Measurements from ENCODE around the gene RENBP. TPM values are rescaled to one million over a fixed set of nuclear protein-coding genes. Genes with fewer than 3 reads are reported as not detected.

RENBP gene
- total RNA-seq, 2 experiments from 2014 or later = 2.8 to 6.2 TPM

- peak; percentile 87 for DNase-seq (ENCODE audit: low spot score)
- Histone ChIP-seq H3K36me3 (ENCODE audit: insufficient read depth, low read length) (no peaks in the 10 kb centered on the region), H3K4me3 (ENCODE audit: low read depth, low read length, poor library complexity, severe bottlenecking) (peak overlapping the region; percentile 7), H3K4me1 (ENCODE audit: insufficient read depth, low read length, poor library complexity, severe bottlenecking) (peaks cover 43% of the 10 kb centered on the region), H3K79me2 (ENCODE audit: insufficient read depth, low read depth, low read length) (no peaks in the 10 kb centered on the region), H3K9me2 (ENCODE audit: insufficient read depth, low read length) (no peaks in the 10 kb centered on the region), H2AFZ (ENCODE audit: low read length) (peak overlapping the region; percentile 64; the same call in 1 of the 2 replicates), H3K27ac (ENCODE audit: low read depth, low read length, poor library complexity, severe bottlenecking) (peak overlapping the region; percentile 65), H3K9me3 (ENCODE audit: low read length) (no peaks in the 10 kb centered on the region), H3K4me2 (ENCODE audit: low read length) (peak overlapping the region; percentile 48), H4K20me1 (ENCODE audit: insufficient read depth, low read length) (no peaks in the 10 kb centered on the region)
- BruUV-seq (replicated peaks) = no TSS peak
- no peak for TF ChIP-seq EZH2phosphoT487 (IDR thresholded peaks at IDR 0.05; ENCODE audit: borderline replicate concordance, low read depth, low read length)
- no peak for TF ChIP-seq CTCF (conservative IDR thresholded peaks at IDR 0.05; ENCODE audit: low read length)
- ChIA-PET POLR2A (interaction anchor here (0.7 to 1.4 kb wide), 3 partner anchors 10 to 172 kb away, joined by 3 to 5 read pairs (median 3); partner anchors contain the start of gene ARHGAP4), CTCF (ENCODE audit: unreplicated experiment) (no interaction called here)
- intact Hi-C loops (cut with micrococcal nuclease; ENCODE audit: unreplicated experiment) = no loop called here
Observed at GRCh38 chrX:153900831-153901752, 43.4 kb downstream of the RENBP start.

GRCh38 chrX:153897899-153898298 is 46.5 kb downstream of the RENBP start:
- Histone ChIP-seq H3K4me3 (ENCODE audit: low read depth, low read length, poor library complexity, severe bottlenecking) (no peak overlapping the region), H3K4me1 (ENCODE audit: insufficient read depth, low read length, poor library complexity, severe bottlenecking) (peaks cover 27% of the 10 kb centered on the region), H3K9me2 (ENCODE audit: insufficient read depth, low read length) (no peaks in the 10 kb centered on the region), H3K9me3 (ENCODE audit: low read length) (no peaks in the 10 kb centered on the region), H2AFZ (ENCODE audit: low read length) (no peak overlapping the region), H3K27ac (ENCODE audit: low read depth, low read length, poor library complexity, severe bottlenecking) (no peak overlapping the region), H4K20me1 (ENCODE audit: insufficient read depth, low read length) (no peaks in the 10 kb centered on the region), H3K79me2 (ENCODE audit: insufficient read depth, low read depth, low read length) (no peaks in the 10 kb centered on the region), H3K4me2 (ENCODE audit: low read length) (no peak overlapping the region), H3K36me3 (ENCODE audit: insufficient read depth, low read length) (no peaks in the 10 kb centered on the region)
- no peak for TF ChIP-seq CTCF (conservative IDR thresholded peaks at IDR 0.05; ENCODE audit: low read length)
- TF ChIP-seq EZH2phosphoT487 (IDR thresholded peaks at IDR 0.05; ENCODE audit: borderline replicate concordance, low read depth, low read length) = no peak
- DNase-seq (ENCODE audit: low spot score) = no peak
- POLR2A ChIA-PET = no interaction called here
- BruUV-seq (replicated peaks) = no TSS peak
- intact Hi-C loops (cut with micrococcal nuclease; ENCODE audit: unreplicated experiment) = no loop called here
- CTCF ChIA-PET (ENCODE audit: unreplicated experiment) = no interaction called here

- ChIA-PET POLR2A (no interaction called here), CTCF (ENCODE audit: unreplicated experiment) (no interaction called here)
- no peak overlapping the region for H3K4me3 ChIP-seq (ENCODE audit: low read depth, low read length, poor library complexity, severe bottlenecking)
- no peaks in the 10 kb centered on the region for H4K20me1 ChIP-seq (ENCODE audit: insufficient read depth, low read length)
- no TSS peak for BruUV-seq (replicated peaks)
- H3K9me3 ChIP-seq (ENCODE audit: low read length) = no peaks in the 10 kb centered on the region
- no peak for DNase-seq (ENCODE audit: low spot score)
- H3K9me2 ChIP-seq (ENCODE audit: insufficient read depth, low read length) = no peaks in the 10 kb centered on the region
- no peak for TF ChIP-seq CTCF (conservative IDR thresholded peaks at IDR 0.05; ENCODE audit: low read length)
- no peak for TF ChIP-seq EZH2phosphoT487 (IDR thresholded peaks at IDR 0.05; ENCODE audit: borderline replicate concordance, low read depth, low read length)
- no peak overlapping the region for H2AFZ ChIP-seq (ENCODE audit: low read length)
- no peaks in the 10 kb centered on the region for H3K4me1 ChIP-seq (ENCODE audit: insufficient read depth, low read length, poor library complexity, severe bottlenecking)
- H3K4me2 ChIP-seq (ENCODE audit: low read length) = no peak overlapping the region
- intact Hi-C loops (cut with micrococcal nuclease; ENCODE audit: unreplicated experiment) = loop anchor here (10.0 kb wide), 1 partner anchor 64 kb away; no protein-coding TSS in a partner anchor
- no peak overlapping the region for H3K27ac ChIP-seq (ENCODE audit: low read depth, low read length, poor library complexity, severe bottlenecking)
- no peaks in the 10 kb centered on the region for H3K36me3 ChIP-seq (ENCODE audit: insufficient read depth, low read length)
- no peaks in the 10 kb centered on the region for H3K79me2 ChIP-seq (ENCODE audit: insufficient read depth, low read depth, low read length)
Observed at GRCh38 chrX:153889123-153889522, 55.3 kb downstream of the RENBP start.
